HG02870 (cell line): Measurements from ENCODE around the gene WASL.
A peak's percentile ranks its signal among the peaks of the same experiment; 100 is the strongest.
"Not testable (repeated sequence)": the region's sequence is repeated elsewhere in the genome, so short reads cannot be mapped to it uniquely, and the experiment has no call there.

ENCODE experiments used
- ATAC-seq: cut with Tn5 transposase; IDR thresholded peaks from one replicate; pipeline ENCODE4 v1.9.1; 2021; ENCODE audit warnings: mild to moderate bottlenecking, moderate library complexity; ENCODE audit not compliant: unreplicated experiment

The WASL gene

DNA sequence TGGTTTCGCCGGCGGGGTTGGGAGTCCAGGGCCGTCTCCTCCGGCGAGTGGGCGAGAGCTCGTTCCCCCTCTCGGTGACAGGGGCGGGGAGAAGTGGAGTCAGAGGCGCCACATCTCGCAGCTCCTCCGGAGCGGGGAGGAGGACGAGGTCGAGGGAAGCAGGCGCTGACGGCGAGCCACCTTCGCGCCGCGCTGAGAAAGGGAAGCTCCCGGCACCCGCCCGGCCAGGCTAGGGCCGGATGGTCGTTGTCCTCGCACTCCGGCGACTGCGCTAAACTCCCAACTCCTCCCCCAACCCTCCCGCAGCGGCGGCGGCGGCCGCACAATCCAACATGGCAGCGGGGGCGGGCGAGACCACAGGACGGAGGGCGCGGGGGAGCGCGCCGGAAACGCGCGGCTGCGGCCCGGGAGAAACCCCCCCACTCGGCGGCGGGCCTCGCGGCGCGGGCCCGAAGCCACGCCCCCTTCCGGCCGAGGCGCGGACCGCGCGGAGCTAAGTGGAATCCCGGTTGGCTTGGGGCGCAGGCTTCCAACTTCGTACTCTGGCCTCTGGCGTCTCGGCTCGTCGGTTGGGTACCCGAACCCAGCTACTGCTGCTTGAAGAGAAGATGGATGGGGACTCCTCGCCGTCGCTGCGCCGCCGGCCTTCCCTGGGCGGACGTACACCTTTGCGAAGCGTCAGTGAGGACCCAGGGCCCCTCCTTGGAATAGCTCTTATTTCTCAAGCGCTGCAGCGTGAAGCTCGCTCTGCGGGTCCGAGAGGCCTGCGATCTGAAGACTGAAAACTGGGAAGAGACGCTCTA is at the start of gene WASL:
Gene WASL (minus strand): TSS at position 270 of the 803 bp plus-strand sequence. CDS start 269 bp downstream, at position 1.
- peak; percentile 64 for ATAC-seq

DNA sequence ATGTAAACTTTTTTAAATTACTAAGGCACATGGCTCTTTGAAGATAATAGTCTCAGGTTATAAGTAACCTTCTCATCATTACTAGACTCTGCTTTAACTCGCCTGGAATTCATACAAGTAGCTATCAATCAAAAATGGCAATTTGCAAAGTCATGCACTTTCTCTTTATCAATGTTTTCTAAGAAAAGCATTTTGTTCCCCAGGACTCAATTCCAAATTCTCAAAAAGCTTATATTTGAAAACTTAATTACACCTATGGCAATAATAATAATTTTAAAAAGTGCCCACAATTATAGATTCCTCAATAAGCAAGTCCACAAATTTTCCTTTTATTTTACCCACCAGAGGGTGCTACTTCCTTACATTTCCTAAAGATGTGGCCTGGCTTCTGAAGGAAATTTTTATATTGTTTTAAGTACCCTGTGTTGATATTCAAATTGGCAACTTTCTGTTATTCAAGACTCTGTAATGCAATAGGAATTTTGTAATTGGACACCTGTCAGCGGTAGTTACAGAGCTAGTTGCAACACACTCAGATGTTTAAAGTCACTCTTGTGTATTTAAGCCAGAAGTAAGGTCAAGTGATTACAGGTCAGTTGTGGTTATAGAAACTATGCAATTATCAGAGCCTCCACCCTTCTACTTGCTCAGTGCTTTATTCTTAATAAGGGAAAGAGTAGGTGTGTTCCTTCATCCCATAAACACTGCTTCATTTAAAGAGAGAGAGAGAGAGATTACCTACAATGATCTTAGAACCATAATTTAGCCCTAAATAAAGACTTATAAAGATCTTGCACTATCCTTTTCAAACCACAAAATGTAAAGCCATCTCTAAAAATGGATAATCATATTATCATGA is 49.1 kb upstream of the WASL start:
- ATAC-seq = peak; percentile 66

DNA sequence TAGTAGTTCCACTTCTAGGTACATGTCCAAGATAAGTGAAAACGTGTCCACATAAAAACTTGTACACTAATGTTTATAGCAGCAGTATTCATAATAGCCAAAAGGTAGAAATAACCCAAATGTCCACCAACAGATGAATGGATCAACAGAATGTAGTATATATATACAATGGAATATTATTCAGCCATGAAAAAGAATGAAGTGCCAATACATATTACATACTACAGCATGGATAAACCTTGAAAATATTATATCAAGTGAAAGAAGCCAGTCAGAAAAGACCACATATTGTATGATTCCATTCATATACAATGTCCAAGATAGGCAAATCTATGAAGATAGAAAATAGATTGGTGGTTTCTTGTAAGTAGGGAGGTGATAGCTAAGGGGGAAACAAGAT is 47.8 kb upstream of the WASL start:
- ATAC-seq = no peak

DNA sequence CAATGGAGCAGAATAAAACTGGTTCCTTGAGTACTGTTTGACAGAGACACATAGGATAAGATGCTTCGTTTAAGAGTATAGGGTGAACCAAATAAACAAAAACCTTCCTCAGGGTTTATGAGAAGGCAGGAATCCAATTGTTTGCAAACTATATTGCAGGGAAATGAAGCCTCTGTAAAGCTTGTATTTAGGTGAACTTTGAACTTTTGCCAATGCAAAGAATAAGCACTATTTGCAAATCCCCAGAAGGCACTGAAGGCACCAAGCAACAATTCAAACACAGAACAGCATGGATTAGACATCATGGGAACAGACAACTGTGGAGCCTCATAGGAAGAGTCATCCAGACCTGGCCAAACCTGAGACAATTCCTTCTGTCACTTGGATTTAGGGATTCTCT is 47.1 kb upstream of the WASL start:
- ATAC-seq = no peak

DNA sequence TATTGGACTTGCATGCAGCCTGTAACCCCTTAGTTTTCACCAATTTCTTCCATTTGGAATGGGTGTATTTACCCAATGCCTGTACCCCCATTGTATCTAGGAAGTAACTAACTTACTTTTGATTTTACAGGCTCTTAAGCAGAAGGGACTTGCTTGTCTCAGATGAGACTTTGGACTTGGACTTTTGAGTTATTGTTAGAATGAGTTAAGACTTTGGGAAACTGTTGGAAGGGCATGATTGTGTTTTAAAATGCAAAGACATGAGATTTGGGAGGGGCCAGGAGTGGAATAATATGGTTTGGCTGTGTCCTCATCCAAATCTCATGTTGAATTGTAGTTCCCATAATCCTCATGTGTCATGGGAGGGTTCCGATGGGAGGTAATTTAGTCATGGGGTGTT is 46.3 kb upstream of the WASL start:
- ATAC-seq = not testable (repeated sequence)

DNA sequence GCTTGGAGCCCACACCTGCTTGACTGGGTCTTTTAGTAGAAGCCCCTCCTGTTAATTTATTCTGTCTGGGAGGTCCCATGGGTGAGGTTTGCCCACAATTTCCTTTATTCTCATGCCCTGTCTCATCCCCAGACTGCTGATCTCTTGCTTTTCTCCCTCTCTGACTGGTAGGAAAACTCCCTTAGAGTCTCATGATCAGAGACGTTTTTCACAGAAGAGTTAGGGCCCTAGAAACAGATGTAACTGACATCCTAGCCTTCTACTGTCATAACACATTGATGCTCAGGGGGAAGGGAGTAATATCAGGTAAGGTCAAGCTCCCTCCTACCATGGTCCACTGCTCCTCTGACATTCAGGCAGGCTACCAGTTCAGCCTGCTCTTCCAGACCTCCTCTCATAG is 43.7 kb upstream of the WASL start:
- ATAC-seq = peak; percentile 59

DNA sequence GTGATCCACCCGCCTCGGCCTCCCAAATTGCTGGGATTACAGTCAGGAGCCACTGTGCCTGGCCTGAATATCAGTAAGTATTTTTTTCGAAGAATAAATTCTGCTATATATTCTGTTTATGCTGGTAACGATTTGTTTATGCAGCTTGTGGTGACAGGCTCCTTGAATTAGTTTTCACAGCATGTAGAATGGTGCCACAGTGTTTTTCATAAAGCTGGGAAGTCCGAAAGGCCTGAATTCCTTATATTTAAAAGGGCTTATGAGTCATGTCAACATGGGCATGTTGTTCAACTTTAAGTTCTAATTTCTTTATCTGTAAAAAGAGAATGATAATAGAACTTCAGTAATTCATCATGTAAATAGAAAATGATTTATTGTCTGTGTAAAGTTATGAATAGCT is 42.2 kb upstream of the WASL start:
- no peak for ATAC-seq

DNA sequence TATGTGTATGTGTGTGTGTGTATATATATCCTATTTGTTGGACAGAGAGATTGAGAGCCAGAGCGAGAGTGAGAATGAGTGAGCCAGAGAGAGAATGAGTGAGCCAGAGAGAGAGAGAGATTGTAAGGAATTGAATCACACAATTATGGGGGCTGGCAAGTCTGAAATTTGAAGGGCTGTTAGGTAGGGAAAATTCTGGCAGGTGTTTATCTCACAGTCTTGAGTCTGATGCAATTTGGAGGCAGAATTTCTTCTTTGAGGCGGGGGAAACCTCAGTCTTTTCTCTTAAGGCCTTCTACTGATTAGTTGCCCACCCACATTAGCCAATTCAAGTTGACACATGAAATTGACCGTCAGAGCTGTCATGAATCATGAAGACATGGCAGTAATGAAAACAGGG is 41.0 kb upstream of the WASL start:
- no peak for ATAC-seq

DNA sequence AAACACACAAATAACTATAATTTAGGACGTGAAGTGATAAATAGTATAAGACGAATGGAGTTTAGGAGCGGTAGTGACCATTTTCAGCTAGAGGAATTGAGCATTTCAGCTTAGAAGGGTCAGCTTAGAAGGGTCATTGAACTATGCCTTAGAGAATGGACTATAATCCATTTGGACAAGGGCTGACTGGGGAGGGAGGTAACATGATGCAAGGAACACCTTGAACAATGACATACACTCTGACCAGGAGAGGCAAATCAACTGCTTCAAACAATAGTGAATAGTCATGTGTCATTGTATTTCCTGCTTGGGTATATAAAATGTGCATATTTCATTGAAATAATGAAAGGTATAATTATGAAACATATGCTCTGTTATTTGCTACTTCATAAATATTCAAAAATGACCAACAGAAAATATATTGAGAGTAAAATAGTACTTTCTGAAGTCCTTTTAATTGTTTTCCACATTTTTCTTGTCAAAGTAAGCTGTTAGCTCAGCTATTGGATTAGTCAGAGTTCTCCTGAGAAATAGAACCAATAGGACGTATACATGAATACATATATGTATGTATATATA is 40.5 kb upstream of the WASL start:
- ATAC-seq = no peak

DNA sequence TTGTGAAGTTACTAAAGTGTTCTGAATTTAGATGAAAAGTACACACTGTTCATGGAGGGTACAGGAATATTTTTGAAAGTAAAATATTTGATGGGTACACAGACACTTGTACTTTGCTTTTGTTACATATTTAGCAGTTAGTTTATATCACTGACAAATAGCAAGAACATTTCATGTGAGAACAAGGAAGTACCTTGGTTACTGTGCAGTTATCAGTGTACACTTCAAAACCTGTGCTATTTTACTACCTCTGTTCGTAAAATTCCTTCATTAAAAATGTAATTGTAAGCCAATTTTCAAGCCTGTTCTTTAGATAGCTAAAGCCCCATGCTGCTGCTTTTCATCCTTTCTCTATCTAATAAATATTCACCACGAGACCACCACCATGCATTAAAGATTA is 39.8 kb upstream of the WASL start:
- ATAC-seq = no peak

DNA sequence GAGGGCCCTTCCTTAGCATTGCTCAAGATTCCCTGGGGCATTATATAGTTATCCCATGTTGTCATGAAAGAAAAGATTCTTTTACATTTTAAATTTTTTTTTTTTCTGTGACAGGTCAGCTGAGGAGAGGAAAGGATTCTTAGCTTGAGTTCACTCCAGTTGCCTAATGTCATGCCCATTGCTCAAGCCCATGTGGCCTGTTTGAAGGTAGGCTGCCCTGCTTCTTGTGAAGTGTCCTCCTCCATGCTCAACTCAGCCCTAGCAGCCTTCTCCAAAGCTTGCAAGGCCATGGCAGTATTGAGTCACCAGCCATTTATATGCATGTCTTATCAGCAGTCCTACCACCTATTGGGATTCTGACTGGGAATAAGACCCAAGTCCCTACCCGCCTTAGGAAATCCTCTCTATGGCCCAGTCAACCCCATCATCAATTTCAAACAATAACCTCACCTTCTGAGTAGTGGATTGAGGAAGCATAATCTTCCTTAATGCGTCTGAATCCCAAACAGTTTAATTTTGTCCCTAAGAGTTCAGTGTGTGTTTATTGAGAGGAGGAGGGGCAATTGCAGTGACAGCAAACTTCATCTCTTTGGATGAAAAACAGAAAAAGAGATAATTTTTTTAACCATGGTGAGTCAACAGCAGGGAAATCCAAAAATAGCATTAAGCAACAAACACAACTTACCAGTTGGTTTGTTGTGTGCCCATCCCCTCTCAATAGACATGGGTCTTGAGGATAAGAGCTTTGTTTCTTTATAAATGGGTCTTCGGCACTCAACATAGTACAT is 38.6 kb upstream of the WASL start:
- ATAC-seq = no peak

DNA sequence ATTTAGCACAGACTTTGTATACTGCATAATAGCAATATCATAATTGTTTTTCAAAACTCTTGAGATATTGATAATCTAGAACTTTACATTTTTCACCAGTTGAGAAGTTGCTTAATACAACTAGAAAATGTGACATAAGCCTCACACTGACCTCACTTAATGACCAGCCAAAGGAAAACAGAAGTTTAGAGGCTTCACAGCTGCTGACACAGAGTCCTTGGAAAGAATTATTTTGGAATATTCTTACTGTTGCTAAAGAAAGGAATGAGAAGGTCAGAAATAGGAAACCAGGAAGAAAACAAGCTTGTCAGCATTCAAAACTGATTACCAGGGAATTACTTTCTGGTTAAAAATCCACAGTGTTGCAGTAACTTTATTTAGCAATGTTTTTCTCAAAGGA is 35.5 kb upstream of the WASL start:
- ATAC-seq = no peak

DNA sequence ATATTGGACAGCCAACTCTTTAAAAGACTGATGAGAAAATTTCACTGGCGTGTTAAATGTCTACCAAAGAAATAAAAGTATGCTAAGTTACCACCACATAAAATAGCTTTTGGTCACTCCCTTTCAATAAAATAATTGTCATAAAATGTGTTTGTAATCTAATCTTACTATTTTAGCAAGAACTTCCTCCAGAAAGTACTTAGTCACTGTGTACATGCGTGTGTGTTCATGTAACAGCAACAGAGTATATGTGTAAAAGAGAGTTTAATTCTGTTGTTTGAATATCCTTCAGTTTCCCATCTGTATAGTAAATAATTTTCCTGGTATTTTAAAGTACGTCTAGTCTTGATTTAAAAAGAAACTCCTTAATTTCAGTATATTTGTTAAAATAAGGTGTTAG is 35.0 kb upstream of the WASL start:
- ATAC-seq = no peak

DNA sequence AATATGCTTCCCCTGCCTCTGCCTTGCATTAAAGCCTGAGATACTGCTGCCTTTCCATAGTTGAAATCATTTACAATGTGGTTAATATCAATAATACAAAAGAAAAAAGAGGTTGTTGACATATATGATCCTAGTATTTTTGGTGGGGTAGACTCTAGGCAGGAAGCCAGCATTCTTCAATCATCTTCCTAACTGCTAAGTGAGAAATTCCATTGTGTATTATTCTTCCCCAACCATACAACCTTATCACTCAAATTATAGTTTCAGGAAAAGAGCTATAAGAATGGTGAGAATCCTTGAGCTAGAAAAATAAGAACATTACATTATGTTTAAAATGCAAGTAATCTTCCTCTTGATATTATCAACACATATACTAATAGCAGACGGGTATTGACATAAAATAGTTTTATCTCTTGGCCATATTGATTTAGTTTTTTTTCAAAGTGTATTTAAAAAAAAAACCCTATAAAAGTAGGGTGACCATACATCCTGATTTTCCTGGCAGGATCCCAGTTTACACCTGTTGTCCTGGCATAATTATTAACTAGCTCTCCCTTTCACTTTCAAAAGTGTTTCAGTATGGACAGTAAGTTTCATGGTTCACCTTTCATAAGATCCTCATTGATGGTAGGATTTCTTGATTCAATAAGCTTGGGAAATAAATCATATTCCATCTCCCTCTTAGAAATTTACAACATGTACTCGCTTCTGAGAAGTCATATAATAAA is 33.4 kb upstream of the WASL start:
- no peak for ATAC-seq

DNA sequence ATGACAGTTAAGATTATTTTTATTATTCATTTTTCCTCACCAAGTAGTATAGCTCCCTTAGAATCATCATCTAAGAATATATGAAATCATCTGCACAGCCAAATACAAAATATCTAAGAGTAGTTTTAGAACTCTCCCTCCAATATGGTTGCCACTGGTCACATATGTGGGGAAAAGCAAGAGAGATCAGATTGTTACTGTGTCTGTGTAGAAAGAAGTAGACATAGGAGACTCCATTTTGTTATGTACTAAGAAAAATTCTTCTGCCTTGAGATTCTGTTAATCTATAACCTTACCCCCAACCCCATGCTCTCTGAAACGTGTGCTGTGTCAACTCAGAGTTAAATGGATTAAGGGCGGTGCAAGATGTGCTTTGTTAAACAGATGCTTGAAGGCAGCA is 31.7 kb upstream of the WASL start:
- not testable (repeated sequence) for ATAC-seq

DNA sequence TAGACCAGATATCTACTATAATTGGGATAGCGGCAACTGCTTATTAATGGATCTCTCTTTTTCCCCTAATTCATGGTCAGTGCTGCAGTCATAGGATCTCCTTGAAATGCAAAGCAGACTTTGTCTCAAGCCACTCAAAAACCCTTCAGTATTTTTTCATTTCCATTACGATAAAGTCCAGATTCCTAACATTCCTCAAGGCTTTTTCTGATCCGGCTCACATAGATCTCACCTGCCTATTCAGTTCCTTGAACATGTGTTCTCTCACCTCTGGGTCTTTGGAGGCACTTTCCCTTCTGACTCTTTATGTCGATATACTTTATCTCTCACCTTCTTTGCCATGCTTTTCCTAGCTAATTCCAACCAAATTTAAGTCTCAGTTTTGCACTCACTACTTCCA is 25.7 kb upstream of the WASL start:
- no peak for ATAC-seq

DNA sequence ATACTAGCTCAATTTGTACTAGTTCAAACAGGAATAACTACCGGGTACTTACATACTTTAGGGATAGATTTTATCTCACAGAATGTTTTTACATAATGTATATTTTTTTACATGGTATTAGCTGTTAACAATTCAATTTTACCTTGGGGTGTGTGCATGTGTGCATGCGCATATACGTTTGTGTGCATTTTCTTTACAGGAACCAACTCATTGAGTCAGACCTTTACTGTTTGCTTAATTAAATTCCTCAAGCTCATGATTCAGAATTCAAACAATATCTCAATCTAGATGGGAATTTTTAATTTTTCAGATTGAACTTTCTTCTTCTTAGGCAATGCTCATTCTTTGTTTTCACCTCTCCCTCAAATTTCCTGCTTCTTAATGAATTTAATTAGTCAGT is 24.7 kb upstream of the WASL start:
- no peak for ATAC-seq

DNA sequence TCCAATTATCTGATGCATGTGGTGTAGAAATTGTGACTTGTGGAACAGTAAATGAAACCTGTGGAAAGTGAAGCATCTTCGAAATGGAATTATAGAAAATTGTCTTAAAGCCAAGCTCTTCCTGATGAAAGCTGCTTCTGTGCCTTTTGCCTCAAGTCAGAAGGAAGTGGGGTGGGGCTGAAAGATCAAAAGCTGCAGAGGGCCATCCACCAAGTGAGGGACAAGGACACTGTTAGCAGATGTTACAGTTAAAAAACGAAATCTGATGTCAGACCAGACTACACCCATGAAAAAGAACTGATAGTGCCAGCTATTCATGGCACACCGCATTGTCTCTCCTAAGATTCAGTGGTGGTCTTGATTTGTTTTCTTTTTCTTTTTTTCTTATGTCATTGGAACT is 23.8 kb upstream of the WASL start:
- no peak for ATAC-seq

DNA sequence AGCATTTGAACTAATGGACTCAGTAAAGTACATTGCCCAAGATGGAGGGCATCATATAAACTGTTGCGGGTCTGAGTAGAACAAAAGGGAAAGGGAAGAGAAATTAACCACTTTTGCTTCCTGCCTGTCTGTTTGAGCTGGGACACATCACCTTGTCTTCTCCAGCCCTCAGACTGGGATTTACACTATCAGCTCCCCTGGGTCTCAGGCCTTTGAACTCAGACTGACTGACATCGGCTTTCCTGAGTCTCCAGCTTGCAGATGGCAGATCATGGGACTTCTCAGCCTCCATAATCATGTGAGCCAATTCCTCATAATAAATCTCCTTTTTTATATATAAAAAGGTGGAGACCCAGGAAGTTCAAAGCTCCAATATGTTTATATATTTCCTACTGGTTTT is 23.0 kb upstream of the WASL start:
- no peak for ATAC-seq

DNA sequence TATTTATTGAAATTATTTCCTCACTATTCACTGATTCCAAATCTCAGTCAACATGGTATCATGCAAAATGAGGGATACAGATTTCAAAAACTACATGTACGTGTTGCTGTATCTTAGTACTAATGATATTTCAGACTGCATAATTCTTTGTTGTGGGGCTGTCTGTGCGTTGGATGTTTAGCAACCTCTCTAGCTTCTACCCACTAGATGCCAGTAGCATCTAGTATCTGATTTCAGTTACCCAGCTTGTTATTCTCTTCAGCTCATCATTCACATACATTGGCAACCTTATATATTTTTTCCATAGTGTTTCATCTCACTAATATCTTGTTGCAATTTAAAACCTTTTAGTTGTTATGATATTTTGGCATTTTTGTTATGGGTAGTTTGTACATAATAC is 22.5 kb upstream of the WASL start:
- no peak for ATAC-seq
